ENCODE results near the gene IBA57.

- TF ChIP-seq GLIS3 (CRISPR knock-in tag; IDR thresholded peaks at IDR 0.05): no peak
- TF ChIP-seq CREB5 (CRISPR knock-in tag; IDR thresholded peaks at IDR 0.05; ENCODE audit: low read depth): no peak
- TF ChIP-seq RARB (CRISPR knock-in tag; IDR thresholded peaks at IDR 0.05): no peak
These were observed 52.1 kb downstream of the IBA57 start for GRCh38 chr1:228217551-228218344.
